OCI-LY7 (cell line): ENCODE results near the gene PLCL1.

Experiments used
- EZH2phosphoT487 ChIP-seq: fragments of 200-600 bp; sonication (generic); IDR thresholded peaks from 2 replicates; pipeline ENCODE4 v1.6.1; 2018; ENCODE audit warnings: low read depth, borderline replicate concordance, mild to moderate bottlenecking, mixed run types, antibody characterized with exemption, low read length, moderate library complexity, mixed read lengths
- TF ChIP-seq, protein P1 (sequence below): fragments of 200-600 bp; sonication (generic); conservative IDR thresholded peaks from 2 replicates; pipeline ENCODE4 v1.5.1; 2014; ENCODE audit warnings: mild to moderate bottlenecking, antibody characterized with exemption, low read length, moderate library complexity, mixed read lengths

DNA sequence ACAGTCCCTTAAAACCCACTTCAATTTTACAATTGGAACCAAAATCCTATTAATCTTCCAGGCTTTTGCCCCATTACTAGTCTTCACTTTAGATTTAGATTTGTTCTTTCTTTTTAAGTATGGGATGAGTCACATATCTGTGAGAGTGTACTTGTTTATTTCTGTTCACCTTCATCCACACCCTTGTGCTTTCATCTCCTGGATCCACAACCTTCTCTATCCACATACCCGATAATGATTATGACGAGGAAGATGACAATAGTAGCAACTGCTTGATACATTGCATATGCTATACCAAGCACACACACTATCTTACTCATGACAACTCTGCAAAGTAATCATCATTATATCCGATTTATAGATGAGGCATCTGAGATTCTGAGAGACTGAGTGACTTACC is 297.3 kb downstream of the PLCL1 start:
- TF ChIP-seq, protein P1, sequence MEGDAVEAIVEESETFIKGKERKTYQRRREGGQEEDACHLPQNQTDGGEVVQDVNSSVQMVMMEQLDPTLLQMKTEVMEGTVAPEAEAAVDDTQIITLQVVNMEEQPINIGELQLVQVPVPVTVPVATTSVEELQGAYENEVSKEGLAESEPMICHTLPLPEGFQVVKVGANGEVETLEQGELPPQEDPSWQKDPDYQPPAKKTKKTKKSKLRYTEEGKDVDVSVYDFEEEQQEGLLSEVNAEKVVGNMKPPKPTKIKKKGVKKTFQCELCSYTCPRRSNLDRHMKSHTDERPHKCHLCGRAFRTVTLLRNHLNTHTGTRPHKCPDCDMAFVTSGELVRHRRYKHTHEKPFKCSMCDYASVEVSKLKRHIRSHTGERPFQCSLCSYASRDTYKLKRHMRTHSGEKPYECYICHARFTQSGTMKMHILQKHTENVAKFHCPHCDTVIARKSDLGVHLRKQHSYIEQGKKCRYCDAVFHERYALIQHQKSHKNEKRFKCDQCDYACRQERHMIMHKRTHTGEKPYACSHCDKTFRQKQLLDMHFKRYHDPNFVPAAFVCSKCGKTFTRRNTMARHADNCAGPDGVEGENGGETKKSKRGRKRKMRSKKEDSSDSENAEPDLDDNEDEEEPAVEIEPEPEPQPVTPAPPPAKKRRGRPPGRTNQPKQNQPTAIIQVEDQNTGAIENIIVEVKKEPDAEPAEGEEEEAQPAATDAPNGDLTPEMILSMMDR = no peak
- TF ChIP-seq EZH2phosphoT487 = no peak
